HEK293 (cell line): Measurements from ENCODE around the gene GALNS.

Experiments used
- CTCF ChIA-PET: fragments of 350-600 bp; formaldehyde crosslinking; extraction: SDS; loops from one replicate; lab custom pipeline; 2021; ENCODE audit warnings: antibody characterized with exemption; lab: Yijun Ruan, JAX
- POLR2A ChIA-PET: fragments of 300-600 bp; formaldehyde crosslinking; extraction: SDS; loops from one replicate; lab custom pipeline; 2020; ENCODE audit warnings: antibody characterized with exemption, inconsistent platforms; lab: Yijun Ruan, JAX
- H3K27ac ChIP-seq: fragments of 200-500 bp; sonication (Bioruptor generic); 2 replicates; pipeline ENCODE4 v1.5.1; 2014; ENCODE audit warnings: low read depth, low read length, control low read depth, inconsistent platforms; ENCODE audit errors: extremely low read depth
- H3K36me3 ChIP-seq, 2 experiments: fragments of 200-500 bp in 1 of 2; sonication (Bioruptor generic) in 1 of 2; 1 replicate in 1 of 2; 2 replicates in 1 of 2; pipeline ENCODE4 v1.5.1; 2014 to 2017; ENCODE audit warnings: inconsistent platforms in 2 of 2, low read length in 2 of 2; ENCODE audit not compliant: control insufficient read depth in 2 of 2, insufficient read depth in 1 of 2
- H3K4me1 ChIP-seq: fragments of 200-500 bp; sonication (Bioruptor generic); 2 replicates; pipeline ENCODE4 v1.5.1; 2014; ENCODE audit warnings: mild to moderate bottlenecking, low read length, inconsistent platforms; ENCODE audit not compliant: control insufficient read depth, insufficient read depth
- H3K4me3 ChIP-seq: 2 replicates; pipeline ENCODE4 v1.5.1; 2011; ENCODE audit warnings: low read depth, mild to moderate bottlenecking, control low read depth, low read length, moderate library complexity
- H3K9me3 ChIP-seq: fragments of 200-500 bp; sonication (Bioruptor generic); 2 replicates; pipeline ENCODE4 v1.5.1; 2014; ENCODE audit warnings: low read depth, low read length, inconsistent platforms; ENCODE audit not compliant: control insufficient read depth, insufficient read depth
- IKZF3 ChIP-seq: fragments of 450-650 bp; IDR thresholded peaks from 2 replicates; pipeline ENCODE4 v1.5.0; 2018; ENCODE audit warnings: missing biosample characterization, mild to moderate bottlenecking, missing genetic modification characterization, moderate library complexity
- KLF7 ChIP-seq: fragments of 450-650 bp; formaldehyde crosslinking; IDR thresholded peaks from 2 replicates; pipeline ENCODE4 v1.5.1; 2016; ENCODE audit warnings: missing biosample characterization, missing genetic modification characterization, borderline replicate concordance
- MZF1 ChIP-seq: fragments of 450-650 bp; formaldehyde crosslinking; IDR thresholded peaks from 2 replicates; pipeline ENCODE4 v1.5.1; 2017; ENCODE audit warnings: missing biosample characterization, missing genetic modification characterization, borderline replicate concordance
- PRDM10 ChIP-seq: fragments of 450-650 bp; formaldehyde crosslinking; IDR thresholded peaks from 2 replicates; pipeline ENCODE4 v1.5.1; 2016; ENCODE audit warnings: missing biosample characterization, missing genetic modification characterization
- PRDM2 ChIP-seq: fragments of 450-650 bp; formaldehyde crosslinking; IDR thresholded peaks from 2 replicates; pipeline ENCODE4 v1.5.1; 2016; ENCODE audit warnings: missing biosample characterization, missing genetic modification characterization, borderline replicate concordance
- ZBTB1 ChIP-seq: fragments of 450-650 bp; formaldehyde crosslinking; IDR thresholded peaks from 2 replicates; pipeline ENCODE4 v1.5.1; 2016; ENCODE audit warnings: missing biosample characterization, missing genetic modification characterization
- ZBTB44 ChIP-seq: fragments of 450-650 bp; IDR thresholded peaks from 2 replicates; pipeline ENCODE4 v1.5.1; 2018; ENCODE audit warnings: missing biosample characterization, mild to moderate bottlenecking, missing genetic modification characterization
- ZNF174 ChIP-seq: fragments of 450-650 bp; formaldehyde crosslinking; IDR thresholded peaks from 2 replicates; pipeline ENCODE4 v1.5.0; 2017; ENCODE audit warnings: missing biosample characterization, mild to moderate bottlenecking, missing genetic modification characterization
- ZNF280C ChIP-seq: fragments of 450-650 bp; formaldehyde crosslinking; IDR thresholded peaks from 2 replicates; pipeline ENCODE4 v1.5.1; 2016; ENCODE audit warnings: missing biosample characterization, missing genetic modification characterization
- ZNF529 ChIP-seq: fragments of 450-650 bp; formaldehyde crosslinking; IDR thresholded peaks from 2 replicates; pipeline ENCODE4 v1.5.1; 2017; ENCODE audit warnings: missing genetic modification characterization, missing biosample characterization; ENCODE audit not compliant: insufficient replicate concordance
- ZNF639 ChIP-seq: fragments of 450-650 bp; formaldehyde crosslinking; IDR thresholded peaks from 2 replicates; pipeline ENCODE4 v1.5.1; 2016; ENCODE audit warnings: missing biosample characterization, missing genetic modification characterization
- ZNF777 ChIP-seq: fragments of 450-650 bp; formaldehyde crosslinking; IDR thresholded peaks from 2 replicates; pipeline ENCODE4 v1.5.1; 2017; ENCODE audit warnings: missing biosample characterization, missing genetic modification characterization, borderline replicate concordance

GALNS gene

GRCh38 chr16:88904676-88905365 lies 48.1 kb upstream of the GALNS start (continued):
- no peak for TF ChIP-seq PRDM10 (tag by site-specific recombination)
- TF ChIP-seq ZNF280C: no peak
- no peak for TF ChIP-seq IKZF3
- no peak for TF ChIP-seq ZNF529
- TF ChIP-seq ZBTB44 (tag by site-specific recombination): no peak

GRCh38 chr16:88903267-88903666 lies 46.5 kb upstream of the GALNS start:
- CTCF ChIA-PET: no interaction called here
- no peak overlapping the region for H3K27ac ChIP-seq
- no peaks in the 10 kb centered on the region for H3K4me1 ChIP-seq
- H3K9me3 ChIP-seq: no peaks in the 10 kb centered on the region
- POLR2A ChIA-PET: no interaction called here
- H3K4me3 ChIP-seq: no peak overlapping the region
- TF ChIP-seq ZBTB1 (tag by site-specific recombination) (no peak), ZNF777 (tag by site-specific recombination) (no peak), ZNF639 (no peak), MZF1 (tag by site-specific recombination) (no peak), ZNF174 (no peak), PRDM2 (no peak), KLF7 (tag by site-specific recombination) (no peak)
- no peaks in the 10 kb centered on the region for H3K36me3 ChIP-seq
